KOPT-K1 (cell line): ENCODE data around the gene KEL.
"Not testable (repeated sequence)": the region's sequence is repeated elsewhere in the genome, so short reads cannot be mapped to it uniquely, and the experiment has no call there.

ENCODE experiments used
- H3K27ac ChIP-seq: fragments of 200-600 bp; sonication (generic); 2 replicates; pipeline ENCODE4 v1.5.1; 2016; ENCODE audit warnings: antibody characterized with exemption, mild to moderate bottlenecking, low read depth, low read length; ENCODE audit not compliant: poor library complexity, severe bottlenecking
- H3K36me3 ChIP-seq: fragments of 200-600 bp; sonication (generic); 2 replicates; pipeline ENCODE4 v1.5.1; 2017; ENCODE audit warnings: antibody characterized with exemption, mild to moderate bottlenecking, low read length, moderate library complexity; ENCODE audit not compliant: insufficient read depth
- H3K9me3 ChIP-seq: fragments of 200-600 bp; sonication (generic); 2 replicates; pipeline ENCODE4 v1.5.1; 2017; ENCODE audit warnings: antibody characterized with exemption, low read length, mild to moderate bottlenecking; ENCODE audit not compliant: insufficient read depth, poor library complexity, severe bottlenecking

The KEL gene

GRCh38 chr7:142978402-142978801 is 16.2 kb upstream of the KEL start:
- peaks cover 32% of the 10 kb centered on the region for H3K9me3 ChIP-seq
- not testable (repeated sequence) for H3K36me3 ChIP-seq, H3K27ac ChIP-seq

GRCh38 chr7:142974626-142975025 is 12.5 kb upstream of the KEL start:
- H3K27ac ChIP-seq: no peak overlapping the region
- H3K9me3 ChIP-seq: peaks cover 12% of the 10 kb centered on the region
- no peaks in the 10 kb centered on the region for H3K36me3 ChIP-seq

- no peaks in the 10 kb centered on the region for H3K9me3 ChIP-seq
- no peaks in the 10 kb centered on the region for H3K36me3 ChIP-seq
- no peak overlapping the region for H3K27ac ChIP-seq
Observed at GRCh38 chr7:142969183-142969582, 7.0 kb upstream of the KEL start.

- H3K36me3 ChIP-seq: no peaks in the 10 kb centered on the region
- H3K27ac ChIP-seq: no peak overlapping the region
- no peaks in the 10 kb centered on the region for H3K9me3 ChIP-seq
Observed at GRCh38 chr7:142968229-142968628, 6.1 kb upstream of the KEL start.

GRCh38 chr7:142964502-142965246 is 2.5 kb upstream of the KEL start:
- H3K36me3 ChIP-seq: no peaks in the 10 kb centered on the region
- H3K9me3 ChIP-seq: no peaks in the 10 kb centered on the region
- no peak overlapping the region for H3K27ac ChIP-seq

GRCh38 chr7:142963993-142964392 is 1.8 kb upstream of the KEL start:
- H3K27ac ChIP-seq: no peak overlapping the region
- no peaks in the 10 kb centered on the region for H3K9me3 ChIP-seq
- no peaks in the 10 kb centered on the region for H3K36me3 ChIP-seq

- Histone ChIP-seq H3K27ac (no peak overlapping the region), H3K9me3 (no peaks in the 10 kb centered on the region)
Observed at GRCh38 chr7:142962991-142963390, 828 bp upstream of the KEL start.

GRCh38 chr7:142961595-142961972 is 579 bp downstream of the KEL start:
- H3K36me3 ChIP-seq: no peaks in the 10 kb centered on the region
- no peaks in the 10 kb centered on the region for H3K9me3 ChIP-seq
- no peak overlapping the region for H3K27ac ChIP-seq

More at GRCh38 chr7:142962991-142963390, 828 bp upstream of the KEL start:
- H3K36me3 ChIP-seq: no peaks in the 10 kb centered on the region

- no peaks in the 10 kb centered on the region for H3K36me3 ChIP-seq
- H3K9me3 ChIP-seq: peaks cover 2% of the 10 kb centered on the region
- no peak overlapping the region for H3K27ac ChIP-seq
Observed at GRCh38 chr7:142960955-142961512, 1.1 kb downstream of the KEL start.

- H3K27ac ChIP-seq: no peak overlapping the region
- no peaks in the 10 kb centered on the region for H3K36me3 ChIP-seq
- H3K9me3 ChIP-seq: peaks cover 18% of the 10 kb centered on the region
Observed at GRCh38 chr7:142959202-142959601, 3.0 kb downstream of the KEL start.

GRCh38 chr7:142957723-142958122 is 4.4 kb downstream of the KEL start:
- Histone ChIP-seq H3K9me3 (peaks cover 23% of the 10 kb centered on the region), H3K27ac (no peak overlapping the region), H3K36me3 (no peaks in the 10 kb centered on the region)

- Histone ChIP-seq H3K9me3 (peaks cover 23% of the 10 kb centered on the region), H3K36me3 (no peaks in the 10 kb centered on the region), H3K27ac (no peak overlapping the region)
Observed at GRCh38 chr7:142956951-142957623, 5.1 kb downstream of the KEL start.

GRCh38 chr7:142954680-142955268 is 7.4 kb downstream of the KEL start:
- peaks cover 23% of the 10 kb centered on the region for H3K9me3 ChIP-seq
- H3K36me3 ChIP-seq: no peaks in the 10 kb centered on the region
- no peak overlapping the region for H3K27ac ChIP-seq

- Histone ChIP-seq H3K27ac (no peak overlapping the region), H3K36me3 (no peaks in the 10 kb centered on the region), H3K9me3 (peaks cover 12% of the 10 kb centered on the region)
Observed at GRCh38 chr7:142950235-142950634, 11.9 kb downstream of the KEL start.

- H3K9me3 ChIP-seq: no peaks in the 10 kb centered on the region
- no peaks in the 10 kb centered on the region for H3K36me3 ChIP-seq
- no peak overlapping the region for H3K27ac ChIP-seq
Observed at GRCh38 chr7:142948603-142949002, 13.6 kb downstream of the KEL start.
